Neural progenitor cell (in vitro differentiated cells): ENCODE measurements around the gene P4HTM.

Source experiments
- EZH2 ChIP-seq: fragments of 200-600 bp; sonication (generic); IDR thresholded peaks from 2 replicates; pipeline ENCODE4 v1.6.1; 2017; ENCODE audit warnings: antibody characterized with exemption, mild to moderate bottlenecking, moderate library complexity
- EZH2phosphoT487 ChIP-seq: fragments of 200-600 bp; sonication (generic); IDR thresholded peaks from 2 replicates; pipeline ENCODE4 v1.6.1; 2017; ENCODE audit warnings: antibody characterized with exemption
- TF ChIP-seq, protein P1 (sequence below): fragments of 200-600 bp; sonication (generic); IDR thresholded peaks from 2 replicates; pipeline ENCODE4 v1.5.1; 2017; ENCODE audit warnings: antibody characterized with exemption, mild to moderate bottlenecking

- TF ChIP-seq, protein P1, sequence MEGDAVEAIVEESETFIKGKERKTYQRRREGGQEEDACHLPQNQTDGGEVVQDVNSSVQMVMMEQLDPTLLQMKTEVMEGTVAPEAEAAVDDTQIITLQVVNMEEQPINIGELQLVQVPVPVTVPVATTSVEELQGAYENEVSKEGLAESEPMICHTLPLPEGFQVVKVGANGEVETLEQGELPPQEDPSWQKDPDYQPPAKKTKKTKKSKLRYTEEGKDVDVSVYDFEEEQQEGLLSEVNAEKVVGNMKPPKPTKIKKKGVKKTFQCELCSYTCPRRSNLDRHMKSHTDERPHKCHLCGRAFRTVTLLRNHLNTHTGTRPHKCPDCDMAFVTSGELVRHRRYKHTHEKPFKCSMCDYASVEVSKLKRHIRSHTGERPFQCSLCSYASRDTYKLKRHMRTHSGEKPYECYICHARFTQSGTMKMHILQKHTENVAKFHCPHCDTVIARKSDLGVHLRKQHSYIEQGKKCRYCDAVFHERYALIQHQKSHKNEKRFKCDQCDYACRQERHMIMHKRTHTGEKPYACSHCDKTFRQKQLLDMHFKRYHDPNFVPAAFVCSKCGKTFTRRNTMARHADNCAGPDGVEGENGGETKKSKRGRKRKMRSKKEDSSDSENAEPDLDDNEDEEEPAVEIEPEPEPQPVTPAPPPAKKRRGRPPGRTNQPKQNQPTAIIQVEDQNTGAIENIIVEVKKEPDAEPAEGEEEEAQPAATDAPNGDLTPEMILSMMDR = no peak
- TF ChIP-seq EZH2 = no peak
- no peak for TF ChIP-seq EZH2phosphoT487
Observed at GRCh38 chr3:49020330-49021212, 30.5 kb downstream of the P4HTM start.
